HEK293 (cell line): ENCODE data around the gene ATF2.

ENCODE experiments used
- CTCF ChIA-PET: fragments of 350-600 bp; formaldehyde crosslinking; extraction: SDS; loops from one replicate; lab custom pipeline; 2021; ENCODE audit warnings: antibody characterized with exemption; lab: Yijun Ruan, JAX
- POLR2A ChIA-PET: fragments of 300-600 bp; formaldehyde crosslinking; extraction: SDS; loops from one replicate; lab custom pipeline; 2020; ENCODE audit warnings: antibody characterized with exemption, inconsistent platforms; lab: Yijun Ruan, JAX
- H3K27ac ChIP-seq: fragments of 200-500 bp; sonication (Bioruptor generic); 2 replicates; pipeline ENCODE4 v1.5.1; 2014; ENCODE audit warnings: low read depth, low read length, control low read depth, inconsistent platforms; ENCODE audit errors: extremely low read depth
- H3K36me3 ChIP-seq, 2 experiments: fragments of 200-500 bp in 1 of 2; sonication (Bioruptor generic) in 1 of 2; 1 replicate in 1 of 2; 2 replicates in 1 of 2; pipeline ENCODE4 v1.5.1; 2014 to 2017; ENCODE audit warnings: inconsistent platforms in 2 of 2, low read length in 2 of 2; ENCODE audit not compliant: control insufficient read depth in 2 of 2, insufficient read depth in 1 of 2
- H3K4me1 ChIP-seq: fragments of 200-500 bp; sonication (Bioruptor generic); 2 replicates; pipeline ENCODE4 v1.5.1; 2014; ENCODE audit warnings: mild to moderate bottlenecking, low read length, inconsistent platforms; ENCODE audit not compliant: control insufficient read depth, insufficient read depth
- H3K4me3 ChIP-seq: 2 replicates; pipeline ENCODE4 v1.5.1; 2011; ENCODE audit warnings: low read depth, mild to moderate bottlenecking, control low read depth, low read length, moderate library complexity
- H3K9me3 ChIP-seq: fragments of 200-500 bp; sonication (Bioruptor generic); 2 replicates; pipeline ENCODE4 v1.5.1; 2014; ENCODE audit warnings: low read depth, low read length, inconsistent platforms; ENCODE audit not compliant: control insufficient read depth, insufficient read depth
- EGR2 ChIP-seq: fragments of 450-650 bp; formaldehyde crosslinking; IDR thresholded peaks from 2 replicates; pipeline ENCODE4 v1.5.1; 2016; ENCODE audit warnings: low read depth, missing biosample characterization, missing genetic modification characterization
- KLF10 ChIP-seq: fragments of 450-650 bp; IDR thresholded peaks from 2 replicates; pipeline ENCODE4 v1.5.1; 2018; ENCODE audit warnings: missing biosample characterization, mild to moderate bottlenecking, missing genetic modification characterization
- MZF1 ChIP-seq: fragments of 450-650 bp; formaldehyde crosslinking; IDR thresholded peaks from 2 replicates; pipeline ENCODE4 v1.5.1; 2017; ENCODE audit warnings: missing biosample characterization, missing genetic modification characterization, borderline replicate concordance
- OSR2 ChIP-seq: fragments of 450-650 bp; formaldehyde crosslinking; IDR thresholded peaks from 2 replicates; pipeline ENCODE4 v1.5.1; 2016; ENCODE audit warnings: missing biosample characterization, missing genetic modification characterization
- SP3 ChIP-seq: fragments of 450-650 bp; formaldehyde crosslinking; IDR thresholded peaks from 2 replicates; pipeline ENCODE4 v1.5.1; 2016; ENCODE audit warnings: missing biosample characterization, missing genetic modification characterization
- YY2 ChIP-seq: fragments of 450-650 bp; formaldehyde crosslinking; IDR thresholded peaks from 2 replicates; pipeline ENCODE4 v1.5.1; 2016; ENCODE audit warnings: missing biosample characterization, missing genetic modification characterization
- ZBTB20 ChIP-seq: fragments of 450-650 bp; formaldehyde crosslinking; IDR thresholded peaks from 2 replicates; pipeline ENCODE4 v1.5.1; 2016; ENCODE audit warnings: missing biosample characterization, missing genetic modification characterization
- ZBTB8A ChIP-seq: fragments of 450-650 bp; formaldehyde crosslinking; IDR thresholded peaks from 2 replicates; pipeline ENCODE4 v1.5.1; 2016; ENCODE audit warnings: missing biosample characterization, missing genetic modification characterization
- ZFHX2 ChIP-seq: fragments of 450-650 bp; formaldehyde crosslinking; conservative IDR thresholded peaks from 2 replicates; pipeline ENCODE4 v1.5.1; 2016; ENCODE audit warnings: missing biosample characterization, missing genetic modification characterization
- ZFP37 ChIP-seq: fragments of 450-650 bp; formaldehyde crosslinking; IDR thresholded peaks from 2 replicates; pipeline ENCODE4 v1.5.1; 2016; ENCODE audit warnings: missing biosample characterization, missing genetic modification characterization
- ZFP41 ChIP-seq: fragments of 450-650 bp; formaldehyde crosslinking; IDR thresholded peaks from 2 replicates; pipeline ENCODE4 v1.5.1; 2016; ENCODE audit warnings: missing biosample characterization, missing genetic modification characterization, borderline replicate concordance
- ZNF10 ChIP-seq: fragments of 450-650 bp; formaldehyde crosslinking; IDR thresholded peaks from 2 replicates; pipeline ENCODE4 v1.5.1; 2017; ENCODE audit warnings: missing biosample characterization, missing genetic modification characterization
- ZNF112 ChIP-seq: fragments of 450-650 bp; formaldehyde crosslinking; IDR thresholded peaks from 2 replicates; pipeline ENCODE4 v1.5.0; 2017; ENCODE audit warnings: missing biosample characterization, missing genetic modification characterization
- ZNF114 ChIP-seq: fragments of 450-650 bp; formaldehyde crosslinking; IDR thresholded peaks from 2 replicates; pipeline ENCODE4 v1.5.0; 2017; ENCODE audit warnings: missing biosample characterization, missing genetic modification characterization
- ZNF121 ChIP-seq: fragments of 450-650 bp; formaldehyde crosslinking; IDR thresholded peaks from 2 replicates; pipeline ENCODE4 v1.5.1; 2016; ENCODE audit warnings: missing biosample characterization, missing genetic modification characterization
- ZNF140 ChIP-seq: fragments of 450-650 bp; formaldehyde crosslinking; IDR thresholded peaks from 2 replicates; pipeline ENCODE4 v1.5.1; 2016; ENCODE audit warnings: missing biosample characterization, missing genetic modification characterization
- ZNF157 ChIP-seq: fragments of 450-650 bp; formaldehyde crosslinking; IDR thresholded peaks from 2 replicates; pipeline ENCODE4 v1.5.1; 2016; ENCODE audit warnings: missing biosample characterization, missing genetic modification characterization
- ZNF184 ChIP-seq: fragments of 450-650 bp; IDR thresholded peaks from 2 replicates; pipeline ENCODE4 v1.5.1; 2018; ENCODE audit warnings: missing biosample characterization, mild to moderate bottlenecking, missing genetic modification characterization
- ZNF19 ChIP-seq: fragments of 450-650 bp; formaldehyde crosslinking; IDR thresholded peaks from 2 replicates; pipeline ENCODE4; 2016; ENCODE audit warnings: missing biosample characterization, missing genetic modification characterization, low read depth
- ZNF221 ChIP-seq: fragments of 450-650 bp; formaldehyde crosslinking; IDR thresholded peaks from 2 replicates; pipeline ENCODE4 v1.5.1; 2017; ENCODE audit warnings: missing biosample characterization, missing genetic modification characterization, borderline replicate concordance
- ZNF292 ChIP-seq: fragments of 450-650 bp; formaldehyde crosslinking; IDR thresholded peaks from 2 replicates; pipeline ENCODE4 v1.5.1; 2016; ENCODE audit warnings: low read depth, missing biosample characterization, missing genetic modification characterization, borderline replicate concordance
- ZNF404 ChIP-seq: fragments of 450-650 bp; formaldehyde crosslinking; IDR thresholded peaks from 2 replicates; pipeline ENCODE4 v1.5.1; 2017; ENCODE audit warnings: missing biosample characterization, missing genetic modification characterization
- ZNF510 ChIP-seq: fragments of 450-650 bp; formaldehyde crosslinking; IDR thresholded peaks from 2 replicates; pipeline ENCODE4 v1.5.1; 2018; ENCODE audit warnings: mild to moderate bottlenecking, missing genetic modification characterization, missing biosample characterization; ENCODE audit not compliant: insufficient replicate concordance
- ZNF548 ChIP-seq: fragments of 450-650 bp; formaldehyde crosslinking; IDR thresholded peaks from 2 replicates; pipeline ENCODE4 v1.5.1; 2016; ENCODE audit warnings: missing biosample characterization, missing genetic modification characterization
- ZNF571 ChIP-seq: fragments of 450-650 bp; formaldehyde crosslinking; IDR thresholded peaks from 2 replicates; pipeline ENCODE4 v1.5.0; 2017; ENCODE audit warnings: missing biosample characterization, missing genetic modification characterization
- ZNF610 ChIP-seq: fragments of 450-650 bp; formaldehyde crosslinking; IDR thresholded peaks from 2 replicates; pipeline ENCODE4 v1.5.1; 2016; ENCODE audit warnings: missing biosample characterization, missing genetic modification characterization, borderline replicate concordance
- ZNF629 ChIP-seq: fragments of 450-650 bp; formaldehyde crosslinking; IDR thresholded peaks from 2 replicates; pipeline ENCODE4 v1.5.1; 2017; ENCODE audit warnings: missing biosample characterization, missing genetic modification characterization
- ZNF776 ChIP-seq: fragments of 450-650 bp; formaldehyde crosslinking; IDR thresholded peaks from 2 replicates; pipeline ENCODE4 v1.5.0; 2017; ENCODE audit warnings: missing biosample characterization, missing genetic modification characterization, borderline replicate concordance
- ZSCAN16 ChIP-seq: fragments of 450-650 bp; formaldehyde crosslinking; IDR thresholded peaks from 2 replicates; pipeline ENCODE4 v1.5.1; 2016; ENCODE audit warnings: missing biosample characterization, missing genetic modification characterization
- ZSCAN30 ChIP-seq: fragments of 450-650 bp; IDR thresholded peaks from 2 replicates; pipeline ENCODE4 v1.5.1; 2018; ENCODE audit warnings: missing biosample characterization, mild to moderate bottlenecking, missing genetic modification characterization, moderate library complexity
- TF ChIP-seq, protein P1 (sequence below): fragments of 450-650 bp; formaldehyde crosslinking; IDR thresholded peaks from 2 replicates; pipeline ENCODE4; 2016; ENCODE audit warnings: missing biosample characterization, missing genetic modification characterization
- TF ChIP-seq, protein P2 (sequence below): fragments of 450-650 bp; formaldehyde crosslinking; IDR thresholded peaks from 2 replicates; pipeline ENCODE4 v1.5.1; 2017; ENCODE audit warnings: missing biosample characterization, missing genetic modification characterization

The ATF2 gene

GRCh38 chr2:175207741-175208438, 39.9 kb upstream of the ATF2 start:
- no peaks in the 10 kb centered on the region for H3K4me1 ChIP-seq
- POLR2A ChIA-PET, result no interaction called here
- no peak overlapping the region for H3K27ac ChIP-seq
- no peaks in the 10 kb centered on the region for H3K36me3 ChIP-seq
- TF ChIP-seq ZBTB8A (tag by site-specific recombination) (no peak), ZNF548 (no peak), ZNF610 (no peak), ZFP37 (tag by site-specific recombination) (no peak), ZNF157 (no peak), ZNF629 (tag by site-specific recombination) (no peak), ZNF114 (tag by site-specific recombination) (no peak), ZNF184 (tag by site-specific recombination) (no peak), ZFP41 (tag by site-specific recombination) (no peak), ZNF19 (no peak), MZF1 (tag by site-specific recombination) (no peak), SP3 (tag by site-specific recombination) (no peak), ZNF121 (tag by site-specific recombination) (no peak), ZNF292 (tag by site-specific recombination) (no peak)
- TF ChIP-seq, protein P1, sequence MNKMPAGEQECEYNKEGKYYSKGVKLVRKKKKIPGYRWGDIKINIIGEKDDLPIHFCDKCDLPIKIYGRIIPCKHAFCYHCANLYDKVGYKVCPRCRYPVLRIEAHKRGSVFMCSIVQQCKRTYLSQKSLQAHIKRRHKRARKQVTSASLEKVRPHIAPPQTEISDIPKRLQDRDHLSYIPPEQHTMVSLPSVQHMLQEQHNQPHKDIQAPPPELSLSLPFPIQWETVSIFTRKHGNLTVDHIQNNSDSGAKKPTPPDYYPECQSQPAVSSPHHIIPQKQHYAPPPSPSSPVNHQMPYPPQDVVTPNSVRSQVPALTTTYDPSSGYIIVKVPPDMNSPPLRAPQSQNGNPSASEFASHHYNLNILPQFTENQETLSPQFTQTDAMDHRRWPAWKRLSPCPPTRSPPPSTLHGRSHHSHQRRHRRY (tag by site-specific recombination), result no peak
- CTCF ChIA-PET, result interaction anchor here (1.5 kb wide), 1 partner anchor 74 kb away, joined by 7 read pairs; no protein-coding TSS in a partner anchor
- H3K4me3 ChIP-seq, result no peak overlapping the region
- no peaks in the 10 kb centered on the region for H3K9me3 ChIP-seq

DNA sequence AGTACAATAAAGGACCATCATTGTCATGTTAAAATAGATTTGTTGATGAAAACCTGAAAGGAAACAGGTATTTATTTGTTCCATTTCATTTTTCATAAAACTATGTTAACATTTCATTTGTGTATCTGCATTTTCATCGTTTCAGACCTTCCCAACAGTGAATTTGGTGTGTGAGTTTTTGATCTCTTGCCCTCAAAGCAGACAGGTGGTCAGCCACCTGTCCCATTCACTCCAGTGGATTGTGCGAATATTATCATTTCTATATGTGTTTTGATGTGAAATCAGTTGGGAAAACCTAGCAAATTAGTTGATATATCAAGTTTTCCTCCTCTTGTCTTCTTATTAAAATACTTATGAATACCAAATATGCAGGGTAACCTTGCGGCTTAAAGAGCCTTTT, 38.9 kb upstream of the ATF2 start:
- H3K4me3 ChIP-seq, result no peak overlapping the region
- CTCF ChIA-PET, result interaction anchor here (0.6 to 1.5 kb wide), 3 partner anchors 75 to 435 kb away, joined by 3 to 4 read pairs (median 4); no protein-coding TSS in a partner anchor
- POLR2A ChIA-PET, result no interaction called here
- no peaks in the 10 kb centered on the region for H3K36me3 ChIP-seq
- no peaks in the 10 kb centered on the region for H3K9me3 ChIP-seq
- H3K4me1 ChIP-seq, result no peaks in the 10 kb centered on the region
- no peak for TF ChIP-seq ZNF221
- TF ChIP-seq YY2 (tag by site-specific recombination), result no peak
- TF ChIP-seq ZSCAN16 (tag by site-specific recombination), result no peak
- no peak overlapping the region for H3K27ac ChIP-seq

GRCh38 chr2:175205523-175205922, 37.5 kb upstream of the ATF2 start:
- H3K36me3 ChIP-seq, result no peaks in the 10 kb centered on the region
- ChIA-PET POLR2A (interaction anchor here (0.6 kb wide), 1 partner anchor 27 kb away, joined by 5 read pairs; no protein-coding TSS in a partner anchor), CTCF (interaction anchor here (1.2 to 2.5 kb wide), 5 partner anchors 19 to 78 kb away, joined by 4 to 67 read pairs (median 9); no protein-coding TSS in a partner anchor)
- no peak overlapping the region for H3K4me3 ChIP-seq
- no peaks in the 10 kb centered on the region for H3K4me1 ChIP-seq
- H3K27ac ChIP-seq, result no peak overlapping the region
- no peaks in the 10 kb centered on the region for H3K9me3 ChIP-seq
- TF ChIP-seq KLF10 (tag by site-specific recombination) (no peak), ZBTB20 (tag by site-specific recombination) (no peak), OSR2 (tag by site-specific recombination) (no peak), EGR2 (tag by site-specific recombination) (no peak), SP3 (tag by site-specific recombination) (no peak), ZNF571 (tag by site-specific recombination) (no peak), ZNF112 (tag by site-specific recombination) (no peak), ZSCAN30 (tag by site-specific recombination) (no peak), ZNF121 (tag by site-specific recombination) (no peak), ZFHX2 (tag by site-specific recombination) (no peak), ZNF140 (tag by site-specific recombination) (no peak), ZNF510 (no peak), ZNF404 (no peak), ZNF10 (no peak), ZNF776 (tag by site-specific recombination) (no peak)
- TF ChIP-seq, protein P2, sequence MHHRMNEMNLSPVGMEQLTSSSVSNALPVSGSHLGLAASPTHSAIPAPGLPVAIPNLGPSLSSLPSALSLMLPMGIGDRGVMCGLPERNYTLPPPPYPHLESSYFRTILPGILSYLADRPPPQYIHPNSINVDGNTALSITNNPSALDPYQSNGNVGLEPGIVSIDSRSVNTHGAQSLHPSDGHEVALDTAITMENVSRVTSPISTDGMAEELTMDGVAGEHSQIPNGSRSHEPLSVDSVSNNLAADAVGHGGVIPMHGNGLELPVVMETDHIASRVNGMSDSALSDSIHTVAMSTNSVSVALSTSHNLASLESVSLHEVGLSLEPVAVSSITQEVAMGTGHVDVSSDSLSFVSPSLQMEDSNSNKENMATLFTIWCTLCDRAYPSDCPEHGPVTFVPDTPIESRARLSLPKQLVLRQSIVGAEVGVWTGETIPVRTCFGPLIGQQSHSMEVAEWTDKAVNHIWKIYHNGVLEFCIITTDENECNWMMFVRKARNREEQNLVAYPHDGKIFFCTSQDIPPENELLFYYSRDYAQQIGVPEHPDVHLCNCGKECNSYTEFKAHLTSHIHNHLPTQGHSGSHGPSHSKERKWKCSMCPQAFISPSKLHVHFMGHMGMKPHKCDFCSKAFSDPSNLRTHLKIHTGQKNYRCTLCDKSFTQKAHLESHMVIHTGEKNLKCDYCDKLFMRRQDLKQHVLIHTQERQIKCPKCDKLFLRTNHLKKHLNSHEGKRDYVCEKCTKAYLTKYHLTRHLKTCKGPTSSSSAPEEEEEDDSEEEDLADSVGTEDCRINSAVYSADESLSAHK (tag by site-specific recombination), result no peak
